ENCODE results near the gene MYO10.

Gene MYO10

GRCh38 chr5:16866795-16867576 lies 69.1 kb downstream of the MYO10 start:
- TF ChIP-seq PATZ1 (CRISPR knock-in tag; IDR thresholded peaks at IDR 0.05; ENCODE audit: borderline replicate concordance) (no peak), SNAI2 (CRISPR knock-in tag; IDR thresholded peaks at IDR 0.05) (no peak), ESRRG (CRISPR knock-in tag; IDR thresholded peaks at IDR 0.05) (no peak), ISL1 (CRISPR knock-in tag; IDR thresholded peaks at IDR 0.05) (no peak)
- peak; percentile 72 for ATAC-seq

GRCh38 chr5:16866273-16866672 lies 69.8 kb downstream of the MYO10 start:
- ATAC-seq, result no peak
- TF ChIP-seq PATZ1 (CRISPR knock-in tag; IDR thresholded peaks at IDR 0.05; ENCODE audit: borderline replicate concordance) (no peak), ISL1 (CRISPR knock-in tag; IDR thresholded peaks at IDR 0.05) (no peak)

- TF ChIP-seq ISL1 (CRISPR knock-in tag; IDR thresholded peaks at IDR 0.05) (no peak), PATZ1 (CRISPR knock-in tag; IDR thresholded peaks at IDR 0.05; ENCODE audit: borderline replicate concordance) (no peak), CSDC2 (CRISPR knock-in tag; IDR thresholded peaks at IDR 0.05) (no peak), TCF4 (CRISPR knock-in tag; IDR thresholded peaks at IDR 0.05; ENCODE audit: borderline replicate concordance) (no peak)
- TF ChIP-seq, protein P1, sequence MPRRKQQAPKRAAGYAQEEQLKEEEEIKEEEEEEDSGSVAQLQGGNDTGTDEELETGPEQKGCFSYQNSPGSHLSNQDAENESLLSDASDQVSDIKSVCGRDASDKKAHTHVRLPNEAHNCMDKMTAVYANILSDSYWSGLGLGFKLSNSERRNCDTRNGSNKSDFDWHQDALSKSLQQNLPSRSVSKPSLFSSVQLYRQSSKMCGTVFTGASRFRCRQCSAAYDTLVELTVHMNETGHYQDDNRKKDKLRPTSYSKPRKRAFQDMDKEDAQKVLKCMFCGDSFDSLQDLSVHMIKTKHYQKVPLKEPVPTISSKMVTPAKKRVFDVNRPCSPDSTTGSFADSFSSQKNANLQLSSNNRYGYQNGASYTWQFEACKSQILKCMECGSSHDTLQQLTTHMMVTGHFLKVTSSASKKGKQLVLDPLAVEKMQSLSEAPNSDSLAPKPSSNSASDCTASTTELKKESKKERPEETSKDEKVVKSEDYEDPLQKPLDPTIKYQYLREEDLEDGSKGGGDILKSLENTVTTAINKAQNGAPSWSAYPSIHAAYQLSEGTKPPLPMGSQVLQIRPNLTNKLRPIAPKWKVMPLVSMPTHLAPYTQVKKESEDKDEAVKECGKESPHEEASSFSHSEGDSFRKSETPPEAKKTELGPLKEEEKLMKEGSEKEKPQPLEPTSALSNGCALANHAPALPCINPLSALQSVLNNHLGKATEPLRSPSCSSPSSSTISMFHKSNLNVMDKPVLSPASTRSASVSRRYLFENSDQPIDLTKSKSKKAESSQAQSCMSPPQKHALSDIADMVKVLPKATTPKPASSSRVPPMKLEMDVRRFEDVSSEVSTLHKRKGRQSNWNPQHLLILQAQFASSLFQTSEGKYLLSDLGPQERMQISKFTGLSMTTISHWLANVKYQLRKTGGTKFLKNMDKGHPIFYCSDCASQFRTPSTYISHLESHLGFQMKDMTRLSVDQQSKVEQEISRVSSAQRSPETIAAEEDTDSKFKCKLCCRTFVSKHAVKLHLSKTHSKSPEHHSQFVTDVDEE (CRISPR knock-in tag; IDR thresholded peaks at IDR 0.05), result no peak
- TF ChIP-seq, protein P2, sequence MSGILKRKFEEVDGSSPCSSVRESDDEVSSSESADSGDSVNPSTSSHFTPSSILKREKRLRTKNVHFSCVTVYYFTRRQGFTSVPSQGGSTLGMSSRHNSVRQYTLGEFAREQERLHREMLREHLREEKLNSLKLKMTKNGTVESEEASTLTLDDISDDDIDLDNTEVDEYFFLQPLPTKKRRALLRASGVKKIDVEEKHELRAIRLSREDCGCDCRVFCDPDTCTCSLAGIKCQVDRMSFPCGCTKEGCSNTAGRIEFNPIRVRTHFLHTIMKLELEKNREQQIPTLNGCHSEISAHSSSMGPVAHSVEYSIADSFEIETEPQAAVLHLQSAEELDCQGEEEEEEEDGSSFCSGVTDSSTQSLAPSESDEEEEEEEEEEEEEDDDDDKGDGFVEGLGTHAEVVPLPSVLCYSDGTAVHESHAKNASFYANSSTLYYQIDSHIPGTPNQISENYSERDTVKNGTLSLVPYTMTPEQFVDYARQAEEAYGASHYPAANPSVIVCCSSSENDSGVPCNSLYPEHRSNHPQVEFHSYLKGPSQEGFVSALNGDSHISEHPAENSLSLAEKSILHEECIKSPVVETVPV (CRISPR knock-in tag; IDR thresholded peaks at IDR 0.05), result no peak
- no peak for ATAC-seq
Measured at GRCh38 chr5:16865151-16865550, 70.9 kb downstream of the MYO10 start.

DNA sequence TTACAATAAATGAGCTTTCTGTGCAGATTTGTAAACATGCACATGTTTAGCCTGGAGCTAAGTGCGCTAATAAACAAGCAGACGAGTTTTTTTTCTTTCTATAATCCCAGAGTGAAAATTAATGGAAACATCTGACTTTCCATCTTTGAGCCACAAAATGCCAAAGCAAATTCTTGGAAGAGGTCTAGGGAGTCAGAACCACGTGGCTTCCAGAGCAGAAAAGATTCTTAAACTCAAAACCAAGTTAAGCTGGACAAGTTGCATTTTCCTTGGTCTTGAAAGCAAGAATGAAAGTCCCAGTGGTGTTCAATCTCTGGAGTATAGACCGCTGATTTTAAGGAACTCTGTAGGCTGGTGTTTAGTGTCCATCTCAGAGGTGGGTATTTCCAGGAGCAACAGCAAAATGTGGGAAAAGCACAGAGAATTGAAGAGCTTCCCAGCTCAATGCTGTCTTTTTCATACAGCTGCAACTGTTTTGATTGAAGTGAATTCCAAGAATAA lies 71.4 kb downstream of the MYO10 start:
- TF ChIP-seq CSDC2 (CRISPR knock-in tag; IDR thresholded peaks at IDR 0.05), result no peak
- TF ChIP-seq RARB (CRISPR knock-in tag; IDR thresholded peaks at IDR 0.05), result no peak
- TF ChIP-seq SNAI2 (CRISPR knock-in tag; IDR thresholded peaks at IDR 0.05), result no peak
- TF ChIP-seq TCF4 (CRISPR knock-in tag; IDR thresholded peaks at IDR 0.05; ENCODE audit: borderline replicate concordance), result no peak
- TF ChIP-seq, protein P1 (CRISPR knock-in tag; IDR thresholded peaks at IDR 0.05), result no peak
- TF ChIP-seq, protein P2 (CRISPR knock-in tag; IDR thresholded peaks at IDR 0.05), result no peak
- no peak for TF ChIP-seq ESRRG (CRISPR knock-in tag; IDR thresholded peaks at IDR 0.05)
- no peak for TF ChIP-seq ZNF70 (CRISPR knock-in tag; IDR thresholded peaks at IDR 0.05)
- ATAC-seq, result no peak
